A204.1 (cell line): ENCODE data around the gene OR52H1.

ENCODE experiments used
- FAIRE-seq: peaks from 2 replicates; lab custom pipeline; 2012; peaks lifted over from hg19 to GRCh38; lab: Jason Lieb, UNC

Gene OR52H1

DNA sequence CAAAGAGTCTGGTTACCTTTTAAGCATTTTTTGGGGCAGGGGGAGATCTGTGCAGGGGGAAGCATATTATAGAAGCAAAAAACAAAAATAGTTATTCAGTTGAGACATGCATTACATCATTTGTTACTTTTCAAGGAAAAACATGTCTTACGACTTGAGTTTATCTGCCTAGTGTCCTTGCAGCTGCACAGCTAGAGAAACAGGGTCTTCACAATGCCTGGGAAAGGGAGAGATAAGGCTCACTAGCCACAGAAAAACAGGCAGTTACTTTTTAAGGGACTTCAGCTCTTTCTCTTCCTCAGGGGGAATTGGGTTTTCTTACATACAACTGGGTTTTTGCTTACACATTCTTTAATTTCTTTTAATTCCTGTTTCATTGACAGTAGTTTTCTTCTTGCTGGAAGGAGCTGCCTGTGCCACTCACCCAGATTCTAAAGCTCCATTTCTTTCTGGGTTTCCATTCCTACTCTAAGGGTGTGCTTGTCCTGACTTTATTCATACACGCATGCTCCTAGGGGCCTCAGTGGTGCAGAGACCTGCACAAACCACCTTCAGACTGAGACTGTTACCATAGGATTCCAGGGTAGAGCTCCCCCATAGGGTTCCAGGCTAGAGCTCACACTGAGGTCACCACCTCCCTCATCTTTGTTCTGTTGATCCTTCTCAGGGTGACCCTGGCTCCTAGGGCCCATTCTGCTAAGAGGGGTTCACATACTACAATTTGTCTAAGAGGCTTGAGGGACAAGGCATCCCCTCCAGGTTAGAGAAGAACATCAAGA, 17.1 kb downstream of the OR52H1 start:
- FAIRE-seq, result no peak

DNA sequence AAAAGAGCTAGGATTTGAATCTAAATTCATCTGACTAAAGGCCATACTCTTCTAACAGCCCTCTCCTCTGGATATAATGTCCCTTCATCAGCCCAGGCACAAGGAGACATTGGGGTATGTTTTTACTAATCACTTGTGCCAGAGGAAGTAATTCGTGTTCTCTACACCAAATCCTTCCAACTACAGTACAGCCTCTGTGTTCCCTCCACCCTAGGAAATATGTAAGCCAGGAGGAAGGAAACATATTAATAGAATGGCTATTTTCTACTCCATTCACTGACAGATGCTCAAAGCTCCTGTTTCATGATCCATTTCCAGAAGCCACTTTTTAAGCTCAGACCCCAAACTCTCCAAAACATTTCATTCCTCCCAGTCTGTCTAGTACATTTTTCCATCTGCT, 19.8 kb downstream of the OR52H1 start:
- FAIRE-seq, result no peak

- FAIRE-seq, result no peak
Observed at GRCh38 chr11:5527716-5528115, 20.6 kb downstream of the OR52H1 start.

DNA sequence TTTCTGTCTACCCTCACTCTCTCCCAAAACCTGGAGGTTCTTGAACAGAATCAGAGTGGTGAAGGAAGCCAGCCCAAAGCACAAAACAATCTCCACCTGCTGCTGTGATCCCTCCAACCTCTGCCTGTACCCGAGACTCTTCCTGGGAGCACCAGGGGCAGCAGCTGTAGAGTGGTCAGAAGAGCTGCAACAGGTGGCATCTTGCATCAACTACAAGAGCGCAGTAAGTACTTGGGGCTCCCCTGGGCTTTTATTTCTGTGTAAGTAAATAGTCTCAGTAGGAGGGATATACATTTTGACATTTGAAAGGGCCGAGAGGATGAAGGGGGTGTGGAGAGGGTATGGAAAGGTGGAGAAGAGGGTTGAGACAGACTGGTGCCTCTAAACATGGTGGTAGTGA, 23.6 kb downstream of the OR52H1 start:
- no peak for FAIRE-seq

GRCh38 chr11:5522308-5522707, 26.0 kb downstream of the OR52H1 start:
- FAIRE-seq, result no peak

- FAIRE-seq, result no peak
Observed at GRCh38 chr11:5521540-5521939, 26.8 kb downstream of the OR52H1 start.

DNA sequence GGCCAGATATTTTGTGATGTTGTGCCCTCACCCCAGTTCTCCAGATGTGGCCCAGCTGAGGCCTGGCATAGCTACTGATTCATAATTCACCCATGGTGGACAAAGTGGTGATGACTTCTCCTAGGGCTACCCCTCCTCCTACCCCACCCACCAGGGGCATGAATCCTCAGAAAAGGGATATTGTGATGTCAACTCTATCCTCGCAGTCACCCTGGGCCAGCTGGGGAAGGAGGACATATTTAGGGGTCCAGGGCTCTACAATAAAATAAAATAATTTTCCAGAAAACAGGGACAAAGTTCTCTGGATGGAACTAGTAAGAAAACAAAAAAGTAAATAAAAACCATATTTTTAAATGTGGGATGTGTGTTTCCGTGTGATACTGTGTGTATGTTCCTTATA, 31.7 kb downstream of the OR52H1 start, which contains the start of gene UBQLNL:
Gene UBQLNL, minus strand, starts transcription at position 101 of the 400 bp plus-strand sequence. CDS start 258 bp downstream, outside the sequence.
- FAIRE-seq, result no peak

GRCh38 chr11:5514841-5515240, 33.5 kb downstream of the OR52H1 start:
- no peak for FAIRE-seq

DNA sequence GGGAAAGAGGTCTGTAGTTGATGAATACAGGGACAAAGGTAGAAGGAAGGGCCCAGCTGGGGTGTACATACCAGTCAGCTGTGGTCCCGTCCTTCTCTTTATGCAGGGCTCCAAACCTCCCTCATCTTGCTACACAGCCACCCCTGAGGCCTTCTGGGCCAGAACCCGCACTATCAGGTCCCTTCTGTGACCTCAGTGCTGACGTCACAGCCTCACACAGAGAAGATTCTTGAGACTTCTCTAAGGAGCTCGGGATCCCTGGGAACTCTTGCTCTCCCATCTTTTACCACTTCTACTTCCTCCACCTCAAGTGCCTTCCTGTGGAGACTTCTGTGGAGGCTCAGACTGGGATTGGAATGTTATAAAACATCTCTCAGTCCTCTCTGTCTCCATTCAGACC, 38.5 kb downstream of the OR52H1 start, which contains the start of gene UBQLN3:
Gene UBQLN3, minus strand, starts transcription at position 155 of the 400 bp plus-strand sequence. CDS start 399 bp downstream, outside the sequence.
- no peak for FAIRE-seq

DNA sequence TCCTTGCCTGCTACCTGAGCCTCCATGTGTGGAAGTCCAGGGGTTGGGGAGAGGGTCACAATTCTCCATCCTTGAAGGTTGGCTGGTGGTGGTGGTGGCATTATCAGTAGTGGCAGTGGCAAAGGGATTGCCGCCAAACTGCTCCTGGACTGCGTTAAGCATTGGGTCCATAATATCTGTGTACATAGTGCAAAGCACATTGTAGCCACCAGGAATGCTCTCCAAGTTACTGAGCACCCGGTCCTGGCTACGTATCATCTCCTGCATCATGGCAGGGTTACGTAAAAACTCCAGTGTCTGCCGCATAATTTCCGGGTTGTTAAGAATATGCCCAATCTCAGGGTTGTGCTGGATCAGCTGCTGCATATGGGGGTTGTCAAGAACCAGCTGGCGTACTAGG, 39.7 kb downstream of the OR52H1 start:
- no peak for FAIRE-seq

GRCh38 chr11:5507933-5508305, 40.4 kb downstream of the OR52H1 start:
- FAIRE-seq, result no peak

DNA sequence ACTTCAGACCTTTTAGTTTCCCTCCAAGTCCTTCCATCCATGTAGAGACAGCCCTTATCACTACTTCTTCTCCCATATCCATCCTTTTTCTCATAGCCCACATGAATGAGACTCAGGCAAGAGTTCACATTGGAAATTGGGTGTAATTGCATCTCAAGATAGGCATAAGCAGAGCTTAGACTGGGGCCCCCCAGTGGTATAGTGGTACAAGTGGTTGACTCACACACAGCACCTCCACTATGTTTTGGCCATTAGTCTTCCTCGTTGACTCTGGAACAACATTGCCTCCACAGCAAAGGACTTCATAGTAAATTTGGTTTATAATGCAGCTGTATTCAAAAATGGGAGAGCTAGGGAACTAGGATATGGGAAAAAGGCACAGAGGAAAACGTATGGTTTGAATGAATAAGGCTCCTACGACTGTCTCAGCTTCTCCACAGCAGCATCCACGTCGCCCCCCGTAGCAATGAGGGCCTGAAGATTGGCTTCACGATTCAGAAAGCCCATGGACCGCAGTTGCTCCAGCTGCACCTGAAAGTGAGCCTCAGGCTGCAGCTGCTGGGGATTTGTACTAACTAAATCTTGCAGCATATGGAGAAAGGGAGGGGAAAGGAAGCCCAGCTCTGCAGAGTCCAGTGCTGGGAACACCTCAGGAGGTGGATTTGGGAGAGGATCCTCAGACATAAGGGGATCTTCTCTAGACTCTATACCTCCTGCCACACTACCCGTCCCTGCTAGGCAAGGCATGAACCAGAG, 41.0 kb downstream of the OR52H1 start:
- FAIRE-seq, result no peak

- FAIRE-seq, result no peak
Observed at GRCh38 chr11:5505363-5506048, 42.8 kb downstream of the OR52H1 start.

GRCh38 chr11:5504403-5504921, 43.9 kb downstream of the OR52H1 start:
- FAIRE-seq, result no peak

DNA sequence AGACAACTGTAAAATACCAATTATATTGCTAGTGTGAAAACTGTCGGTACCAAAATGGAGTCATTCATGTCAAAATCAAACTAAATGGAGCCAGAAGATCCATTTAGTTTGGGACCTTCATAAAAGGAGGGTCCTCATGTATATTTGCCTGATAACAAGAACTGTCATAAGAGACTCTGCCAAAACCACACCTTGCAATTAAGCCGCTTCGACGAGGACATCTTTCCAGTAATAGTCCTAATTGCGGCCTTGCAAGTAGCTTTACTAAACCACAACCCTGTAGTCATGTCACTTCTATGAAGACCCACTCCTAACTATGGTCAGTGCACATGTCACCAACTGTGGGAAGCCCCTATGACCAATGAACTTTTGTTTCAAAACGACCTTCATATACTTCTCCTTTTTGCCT, 47.9 kb downstream of the OR52H1 start:
- no peak for FAIRE-seq

DNA sequence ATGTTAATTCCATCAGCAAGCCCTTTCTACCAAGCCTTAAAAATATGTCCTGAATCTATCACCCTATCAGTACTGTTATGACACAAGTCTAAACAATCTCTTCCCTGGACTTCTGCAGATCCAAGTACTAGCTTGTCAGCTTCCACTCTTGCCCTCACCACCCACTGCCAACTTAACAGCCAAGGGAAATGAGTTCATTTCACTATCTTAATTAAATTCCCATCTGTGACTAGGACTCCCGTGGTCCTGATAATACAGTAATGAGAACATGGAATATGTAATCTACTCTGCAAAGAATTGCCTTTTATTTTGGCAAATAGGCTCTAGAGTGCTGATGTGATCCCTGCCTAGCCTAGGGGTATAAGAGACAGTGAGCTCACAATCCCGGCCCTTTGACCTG, 48.7 kb downstream of the OR52H1 start:
- no peak for FAIRE-seq
